Esophagus (tissue), 2 donors: ENCODE data around the gene ANP32B. TPM values are rescaled to one million over a fixed set of nuclear protein-coding genes. Genes with fewer than 3 reads are reported as not detected.
"Not testable (repeated sequence)": the region's sequence is repeated elsewhere in the genome, so short reads cannot be mapped to it uniquely, and the experiment has no call there.

ENCODE experiments used
- H3K27ac ChIP-seq, 2 donors: one replicate each; pipeline ENCODE4 v1.5.1; 2013; ENCODE audit warnings: low read depth in 2 of 2, mild to moderate bottlenecking in 2 of 2, inconsistent platforms in 1 of 2, low read length in 1 of 2, moderate library complexity in 1 of 2
- H3K27me3 ChIP-seq, 2 donors: one replicate each; pipeline ENCODE4 v1.6.1; 2013; ENCODE audit warnings: low read length in 2 of 2, control low read depth in 1 of 2, mild to moderate bottlenecking in 1 of 2; ENCODE audit not compliant: insufficient read depth in 2 of 2, control insufficient read depth in 1 of 2
- H3K36me3 ChIP-seq, 2 donors: one replicate each; pipeline ENCODE4 v1.6.1; 2013; ENCODE audit warnings: low read length in 1 of 2; ENCODE audit not compliant: control insufficient read depth in 2 of 2, insufficient read depth in 2 of 2
- H3K4me1 ChIP-seq, 2 donors: one replicate each; pipeline ENCODE4 v1.6.1; 2013; ENCODE audit warnings: low read length in 1 of 2; ENCODE audit not compliant: control insufficient read depth in 2 of 2, insufficient read depth in 2 of 2
- H3K4me3 ChIP-seq, 2 donors: one replicate each; pipeline ENCODE4 v1.5.1; 2013; ENCODE audit warnings: low read length in 2 of 2, mild to moderate bottlenecking in 2 of 2, low read depth in 1 of 2, moderate library complexity in 1 of 2
- H3K9me3 ChIP-seq, 2 donors: one replicate each; pipeline ENCODE4 v1.6.1; 2013; ENCODE audit warnings: mild to moderate bottlenecking in 2 of 2, low read depth in 1 of 2, low read length in 1 of 2, moderate library complexity in 1 of 2; ENCODE audit not compliant: control insufficient read depth in 2 of 2, insufficient read depth in 1 of 2
- WGBS, 2 donors: extraction: QIAGEN DNeasy Blood & Tissue Kit; methylation state at CpG; one replicate each; pipeline ENCODE4 v1.1.7; 2013; 5-methylcytosine and 5-hydroxymethylcytosine counted together
- polyA plus RNA-seq, 2 donors: library from polyadenylated mRNA; stranded (reverse); fragments of 200-250 nt; gene quantifications; one replicate each; pipeline ENCODE4 v1.2.3, GENCODE V29; 2013
- donor health status: healthy with polysubstance abuse.
- donor health status: Bipolar disorder and iron deficiency.

ANP32B gene
- polyA plus RNA-seq, 2 donors = 74.5 to 116 TPM

- no peaks in the 10 kb centered on the region for H3K36me3 ChIP-seq
- no peaks in the 10 kb centered on the region for H3K9me3 ChIP-seq
- 74 to 80% methylated on average over 4 of the region's 4 CpGs for WGBS, 2 donors
- H3K27ac ChIP-seq = no peak overlapping the region
- H3K4me1 ChIP-seq = no peaks in the 10 kb centered on the region
- no peak overlapping the region for H3K4me3 ChIP-seq
- no peaks in the 10 kb centered on the region for H3K27me3 ChIP-seq
Measured at GRCh38 chr9:97962136-97962535, 21.0 kb upstream of the ANP32B start.

- H3K4me1 ChIP-seq = no peaks in the 10 kb centered on the region
- H3K4me3 ChIP-seq = no peak overlapping the region
- no peaks in the 10 kb centered on the region for H3K9me3 ChIP-seq
- WGBS, 2 donors = 84 to 88% methylated on average over 5 of the region's 5 CpGs
- H3K27me3 ChIP-seq = no peaks in the 10 kb centered on the region
- no peaks in the 10 kb centered on the region for H3K36me3 ChIP-seq
- no peak overlapping the region for H3K27ac ChIP-seq
Measured at GRCh38 chr9:97962575-97962974, 20.6 kb upstream of the ANP32B start.

DNA sequence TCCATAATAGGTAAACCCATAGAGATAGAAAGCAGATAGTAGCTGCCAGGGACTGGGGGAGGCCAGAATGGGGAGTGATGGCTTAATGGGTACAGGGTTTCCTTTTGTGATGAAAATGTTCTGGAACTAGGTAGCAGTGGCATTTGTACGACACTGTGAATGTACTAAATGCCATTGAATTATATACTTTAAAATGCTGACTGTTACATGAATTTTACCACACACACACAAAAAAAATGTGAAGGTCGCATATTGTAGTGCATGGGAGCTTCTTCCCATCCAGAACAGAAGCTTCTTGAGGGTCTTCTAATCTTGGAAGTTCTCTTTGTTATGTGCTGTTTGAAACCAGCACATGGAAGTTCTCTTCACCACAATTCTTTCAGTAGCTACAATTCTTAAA lies 19.9 kb upstream of the ANP32B start:
- H3K27ac ChIP-seq = no peak overlapping the region
- 82 to 84% methylated on average over 2 of the region's 2 CpGs for WGBS, 2 donors
- no peaks in the 10 kb centered on the region for H3K27me3 ChIP-seq
- no peaks in the 10 kb centered on the region for H3K4me1 ChIP-seq
- no peaks in the 10 kb centered on the region for H3K36me3 ChIP-seq
- no peaks in the 10 kb centered on the region for H3K9me3 ChIP-seq
- no peak overlapping the region for H3K4me3 ChIP-seq

DNA sequence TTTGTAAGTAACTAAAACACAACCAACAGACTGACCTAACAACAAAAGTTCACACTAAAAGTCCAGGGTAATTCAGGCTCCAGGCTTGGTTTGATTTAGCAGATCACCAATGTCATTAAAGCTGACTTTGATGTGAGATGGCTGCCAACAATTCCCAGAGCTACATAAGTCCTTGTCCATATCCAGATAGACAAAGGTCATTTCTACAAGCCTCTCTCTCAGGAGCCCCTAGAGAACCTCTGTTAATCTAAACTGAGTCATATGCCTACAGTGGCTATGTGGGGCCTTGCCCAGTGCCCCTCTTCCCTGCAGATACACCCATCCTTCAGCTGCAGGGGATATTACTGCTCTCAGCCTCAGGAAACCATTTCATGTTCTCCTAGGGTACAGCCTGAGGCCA lies 18.2 kb upstream of the ANP32B start:
- Histone ChIP-seq H3K36me3 (no peaks in the 10 kb centered on the region), H3K27me3 (no peaks in the 10 kb centered on the region), H3K27ac (no peak overlapping the region), H3K4me3 (no peak overlapping the region), H3K9me3 (no peaks in the 10 kb centered on the region), H3K4me1 (no peaks in the 10 kb centered on the region)

DNA sequence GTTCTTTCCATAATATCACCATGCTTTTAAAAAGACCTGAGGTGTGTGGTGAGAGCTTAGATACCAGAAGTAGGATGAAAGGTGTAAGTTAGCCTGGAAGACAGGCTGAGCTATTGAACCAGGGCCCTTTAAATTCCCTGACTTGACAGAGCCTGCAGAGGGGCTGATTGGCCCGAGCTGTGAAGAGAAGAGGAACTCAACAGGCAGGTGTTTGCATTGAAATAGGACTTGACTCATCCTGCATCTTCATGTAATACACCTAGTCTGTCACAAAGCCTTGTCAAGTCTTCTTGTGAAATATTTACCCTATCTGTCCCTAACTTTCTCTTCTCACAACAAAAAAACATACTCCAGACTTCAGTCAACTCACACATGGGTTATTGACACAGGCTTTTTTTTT lies 16.6 kb upstream of the ANP32B start:
- Histone ChIP-seq H3K4me1 (no peaks in the 10 kb centered on the region), H3K4me3 (no peak overlapping the region), H3K36me3 (no peaks in the 10 kb centered on the region), H3K9me3 (no peaks in the 10 kb centered on the region), H3K27me3 (no peaks in the 10 kb centered on the region), H3K27ac (no peak overlapping the region)
- WGBS, 2 donors = 25 to 30% methylated on average over 1 of the region's 1 CpG

- Histone ChIP-seq H3K4me1 (no peaks in the 10 kb centered on the region), H3K9me3 (no peaks in the 10 kb centered on the region), H3K27me3 (no peaks in the 10 kb centered on the region), H3K27ac (no peak overlapping the region), H3K36me3 (no peaks in the 10 kb centered on the region), H3K4me3 (no peak overlapping the region)
- WGBS, 2 donors = 86% methylated on average over 2 of the region's 2 CpGs
Measured at GRCh38 chr9:97969014-97969413, 14.1 kb upstream of the ANP32B start.

DNA sequence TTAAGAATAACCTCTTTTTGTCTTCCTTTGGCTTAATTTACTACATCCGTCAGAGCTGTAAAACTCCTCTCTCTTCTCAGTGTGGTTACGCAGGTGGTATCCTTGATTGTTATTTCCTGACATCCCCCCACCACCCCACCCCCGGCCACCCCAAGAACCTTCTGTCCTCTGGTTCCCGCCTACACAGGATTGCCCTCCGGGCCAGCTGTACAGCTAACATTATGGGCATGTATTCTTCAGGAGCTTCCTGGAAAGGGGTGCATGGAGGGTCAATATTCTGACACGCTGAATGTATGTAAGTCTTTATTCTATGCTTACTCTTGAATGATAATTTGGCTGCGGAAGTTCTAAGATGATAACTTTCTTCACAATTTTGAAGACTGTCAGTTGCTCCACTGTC lies 13.0 kb upstream of the ANP32B start:
- H3K9me3 ChIP-seq = no peaks in the 10 kb centered on the region
- no peak overlapping the region for H3K27ac ChIP-seq
- no peaks in the 10 kb centered on the region for H3K4me1 ChIP-seq
- 63 to 69% methylated on average over 7 of the region's 7 CpGs for WGBS, 2 donors
- no peaks in the 10 kb centered on the region for H3K36me3 ChIP-seq
- no peak overlapping the region for H3K4me3 ChIP-seq
- no peaks in the 10 kb centered on the region for H3K27me3 ChIP-seq

DNA sequence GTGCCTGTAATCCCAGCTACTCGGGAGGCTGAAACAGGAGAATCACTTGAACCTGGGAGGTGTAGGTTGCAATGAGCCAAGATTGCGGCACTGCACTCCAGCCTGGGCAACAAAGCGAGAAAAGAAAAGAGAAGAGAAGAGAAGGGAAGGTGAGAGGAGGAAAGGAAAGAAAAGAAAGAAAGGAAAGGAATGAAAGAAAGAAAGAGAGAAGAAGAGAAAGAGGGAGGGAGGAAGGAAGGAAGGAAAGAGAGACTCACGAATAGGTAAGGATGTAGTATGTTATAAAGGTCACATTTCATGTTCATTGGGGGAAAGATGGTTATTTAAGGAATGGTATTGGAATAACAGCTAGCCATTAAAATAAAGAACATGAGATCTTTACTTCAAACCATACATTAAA lies 10.4 kb upstream of the ANP32B start:
- no peaks in the 10 kb centered on the region for H3K9me3 ChIP-seq
- H3K27ac ChIP-seq = no peak overlapping the region
- H3K4me3 ChIP-seq = no peak overlapping the region
- H3K4me1 ChIP-seq = no peaks in the 10 kb centered on the region
- no peaks in the 10 kb centered on the region for H3K36me3 ChIP-seq
- H3K27me3 ChIP-seq = no peaks in the 10 kb centered on the region
- WGBS, 2 donors = 89 to 92% methylated on average over 4 of the region's 4 CpGs

DNA sequence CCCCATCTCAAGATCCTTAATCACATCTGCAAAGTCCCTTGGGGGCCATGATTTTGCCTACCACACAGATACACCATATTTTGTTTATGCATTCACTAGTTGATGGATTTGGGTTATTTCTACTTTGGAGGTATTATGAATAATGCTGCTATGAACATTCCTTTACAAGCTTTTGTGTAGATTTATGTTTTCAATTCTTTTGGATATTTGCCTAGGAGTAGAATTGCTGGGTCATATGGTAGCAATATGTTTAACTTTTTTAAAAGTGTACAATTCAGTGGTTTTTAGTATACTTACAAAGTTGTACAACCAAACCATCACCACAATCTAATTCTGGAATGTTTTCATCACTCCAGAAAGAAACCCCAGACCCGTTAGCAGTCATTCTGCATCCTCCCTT lies 7.8 kb upstream of the ANP32B start:
- WGBS, 2 donors = 64 to 72% methylated on average over 1 of the region's 1 CpG

GRCh38 chr9:97976633-97977032 lies 6.5 kb upstream of the ANP32B start:
- H3K9me3 ChIP-seq, H3K4me1 ChIP-seq, H3K27ac ChIP-seq, H3K27me3 ChIP-seq, H3K36me3 ChIP-seq, H3K4me3 ChIP-seq: not testable (repeated sequence)
- WGBS, 2 donors = 92 to 96% methylated on average over 10 of the region's 10 CpGs

More for the DNA sequence above, 7.8 kb upstream of the ANP32B start:
- H3K4me1 ChIP-seq = no peaks in the 10 kb centered on the region
- H3K4me3 ChIP-seq = no peak overlapping the region
- H3K36me3 ChIP-seq = no peaks in the 10 kb centered on the region
- H3K27ac ChIP-seq = no peak overlapping the region
- no peaks in the 10 kb centered on the region for H3K9me3 ChIP-seq
- H3K27me3 ChIP-seq = no peaks in the 10 kb centered on the region
